ENCODE data around the gene DFFA. TPM values are rescaled to one million over a fixed set of nuclear protein-coding genes. Genes with fewer than 3 reads are reported as not detected.

DFFA gene
- total RNA-seq, 1 experiment from 2014 or later = 80.2 TPM

- no peak overlapping the region for H3K4me3 ChIP-seq (ENCODE audit: low read depth, low read length)
- ChIA-PET CTCF (interaction anchor here (0.6 kb wide), 1 partner anchor 16 kb away, joined by 4 read pairs; no protein-coding TSS in a partner anchor), POLR2A (interaction anchor here (0.5 to 0.7 kb wide), 9 partner anchors 14 to 626 kb away, joined by 3 to 10 read pairs (median 5); partner anchors contain the start of gene EXOSC10)
- DNase-seq = no peak
- no peaks in the 10 kb centered on the region for H3K27me3 Mint-ChIP-seq (ENCODE audit: insufficient read depth, unreplicated experiment)
- BruUV-seq (replicated peaks) = no TSS peak
- H3K36me3 Mint-ChIP-seq (ENCODE audit: insufficient read depth, unreplicated experiment) = peaks cover 35% of the 10 kb centered on the region
- intact Hi-C loops (cut with micrococcal nuclease; ENCODE audit: unreplicated experiment) = no loop called here
- peaks cover 7% of the 10 kb centered on the region for H3K4me1 Mint-ChIP-seq (ENCODE audit: low read depth, unreplicated experiment)
- H3K36me3 ChIP-seq (ENCODE audit: control insufficient read depth, insufficient read depth, low read length) = no peaks in the 10 kb centered on the region
- no peak overlapping the region for H3K27ac Mint-ChIP-seq (ENCODE audit: unreplicated experiment)
- no peaks in the 10 kb centered on the region for H3K27me3 ChIP-seq (replicated peaks; ENCODE audit: control insufficient read depth, insufficient read depth, low read length)
- H3K4me3 Mint-ChIP-seq (ENCODE audit: unreplicated experiment) = peak overlapping the region; percentile 94
- TF ChIP-seq CTCF (IDR thresholded peaks at IDR 0.05; ENCODE audit: insufficient read depth in 1 of 2, low read depth in 1 of 2, low read length in 1 of 2, severe bottlenecking in 1 of 2, unreplicated experiment in 1 of 2) = no peak
- 0 out of 2 replicates have a peak, but pooled peaks cover 4% of the 10 kb centered on the region for H3K4me1 ChIP-seq
- H3K9me3 Mint-ChIP-seq (ENCODE audit: unreplicated experiment) = no peaks in the 10 kb centered on the region
- H3K9me3 ChIP-seq = no peaks in the 10 kb centered on the region
Observed at GRCh38 chr1:10473145-10473765, 926 bp upstream of the DFFA start.

GRCh38 chr1:10471411-10472219, 714 bp downstream of the DFFA start:
- POLR2A ChIA-PET = interaction anchor here (0.5 kb wide), 1 partner anchor 34 kb away, joined by 5 read pairs; no protein-coding TSS in a partner anchor
- Mint-ChIP-seq H3K4me1 (ENCODE audit: low read depth, unreplicated experiment) (peaks cover 14% of the 10 kb centered on the region), H3K4me3 (ENCODE audit: unreplicated experiment) (peak overlapping the region; percentile 94), H3K27me3 (ENCODE audit: insufficient read depth, unreplicated experiment) (no peaks in the 10 kb centered on the region), H3K9me3 (ENCODE audit: unreplicated experiment) (no peaks in the 10 kb centered on the region), H3K36me3 (ENCODE audit: insufficient read depth, unreplicated experiment) (peaks cover 49% of the 10 kb centered on the region), H3K27ac (ENCODE audit: unreplicated experiment) (peak overlapping the region; percentile 95)
- CTCF ChIA-PET = no interaction called here
- intact Hi-C loops (cut with micrococcal nuclease; ENCODE audit: unreplicated experiment) = no loop called here
- H3K9me3 ChIP-seq = no peaks in the 10 kb centered on the region
- peak; percentile 26 to 39 for DNase-seq
- BruUV-seq (replicated peaks) = TSS peak; percentile 68
- peak overlapping the region; percentile 58 for H3K4me3 ChIP-seq (ENCODE audit: low read depth, low read length)
- H3K27me3 ChIP-seq (replicated peaks; ENCODE audit: control insufficient read depth, insufficient read depth, low read length) = no peaks in the 10 kb centered on the region
- 0 out of 2 replicates have a peak, but pooled peaks cover 4% of the 10 kb centered on the region for H3K4me1 ChIP-seq
- TF ChIP-seq CTCF (IDR thresholded peaks at IDR 0.05; ENCODE audit: insufficient read depth in 1 of 2, low read depth in 1 of 2, low read length in 1 of 2, severe bottlenecking in 1 of 2, unreplicated experiment in 1 of 2) = no peak
- no peaks in the 10 kb centered on the region for H3K36me3 ChIP-seq (ENCODE audit: control insufficient read depth, insufficient read depth, low read length)

GRCh38 chr1:10470043-10470442, 2.3 kb downstream of the DFFA start:
- Mint-ChIP-seq H3K4me1 (ENCODE audit: low read depth, unreplicated experiment) (peaks cover 7% of the 10 kb centered on the region), H3K36me3 (ENCODE audit: insufficient read depth, unreplicated experiment) (peaks cover 48% of the 10 kb centered on the region), H3K27ac (ENCODE audit: unreplicated experiment) (no peak overlapping the region), H3K4me3 (ENCODE audit: unreplicated experiment) (no peak overlapping the region), H3K9me3 (ENCODE audit: unreplicated experiment) (no peaks in the 10 kb centered on the region), H3K27me3 (ENCODE audit: insufficient read depth, unreplicated experiment) (no peaks in the 10 kb centered on the region)
- 0 out of 2 replicates have a peak, but pooled peaks cover 4% of the 10 kb centered on the region for H3K4me1 ChIP-seq
- intact Hi-C loops (cut with micrococcal nuclease; ENCODE audit: unreplicated experiment) = no loop called here
- BruUV-seq (replicated peaks) = TSS peak; percentile 3
- H3K4me3 ChIP-seq (ENCODE audit: low read depth, low read length) = no peak overlapping the region
- POLR2A ChIA-PET = interaction anchor here (0.7 kb wide), 1 partner anchor 24 kb away, joined by 4 read pairs; no protein-coding TSS in a partner anchor
- no peaks in the 10 kb centered on the region for H3K9me3 ChIP-seq
- no peak for TF ChIP-seq CTCF (IDR thresholded peaks at IDR 0.05; ENCODE audit: insufficient read depth in 1 of 2, low read depth in 1 of 2, low read length in 1 of 2, severe bottlenecking in 1 of 2, unreplicated experiment in 1 of 2)
- DNase-seq = no peak
- peaks cover 2% of the 10 kb centered on the region; the same call in 1 of the 2 replicates for H3K36me3 ChIP-seq (ENCODE audit: control insufficient read depth, insufficient read depth, low read length)
- CTCF ChIA-PET = no interaction called here
- no peaks in the 10 kb centered on the region for H3K27me3 ChIP-seq (replicated peaks; ENCODE audit: control insufficient read depth, insufficient read depth, low read length)

Measured in Caco-2 (cell line).